ENCODE results near the gene KCNMB2.

Gene KCNMB2

GRCh38 chr3:178868681-178869080 lies 332.4 kb downstream of the KCNMB2 start:
- no peak for DNase-seq (ENCODE audit: low read depth)

GRCh38 chr3:178870085-178870484 lies 333.8 kb downstream of the KCNMB2 start:
- no peak for DNase-seq (ENCODE audit: low read depth)

- no peak for DNase-seq (ENCODE audit: low read depth)
These were observed 338.9 kb downstream of the KCNMB2 start for GRCh38 chr3:178875157-178875556.

GRCh38 chr3:178875836-178876235 lies 339.6 kb downstream of the KCNMB2 start:
- no peak for DNase-seq (ENCODE audit: low read depth)

GRCh38 chr3:178880274-178880673 lies 344.0 kb downstream of the KCNMB2 start:
- DNase-seq (ENCODE audit: low read depth), result no peak

Data from T-helper 22 cell (primary cell).